Neural cell (in vitro differentiated cells): ENCODE data around the gene ATP1B1. TPM values are rescaled to one million over a fixed set of nuclear protein-coding genes. Genes with fewer than 3 reads are reported as not detected.

ENCODE experiments used
- H2AFZ ChIP-seq: fragments of 200-600, 300-800 bp; sonication (generic), shearing (Covaris generic); 2 replicates; pipeline ENCODE4 v1.6.0; 2014; ENCODE audit warnings: low read depth, mild to moderate bottlenecking, antibody characterized with exemption, low read length, moderate library complexity
- H3F3A ChIP-seq: fragments of 200-600 bp; shearing (Covaris generic); 2 replicates; pipeline ENCODE4 v1.6.1; 2016; ENCODE audit warnings: mild to moderate bottlenecking, moderate library complexity, mixed read lengths, antibody characterized with exemption, low read length; ENCODE audit not compliant: insufficient read depth, poor library complexity, severe bottlenecking
- H3K27ac ChIP-seq: fragments of 200-600, 300-800 bp; sonication (generic), shearing (Covaris generic); 2 replicates; pipeline ENCODE4 v1.5.1; 2014; ENCODE audit warnings: mild to moderate bottlenecking, low read length, moderate library complexity
- H3K27me3 ChIP-seq: fragments of 300-800, 200-600 bp; sonication (generic), shearing (Covaris generic); 2 replicates; pipeline ENCODE4 v1.6.0; 2014; ENCODE audit warnings: mild to moderate bottlenecking, low read depth, low read length, moderate library complexity; ENCODE audit not compliant: insufficient read depth
- H3K36me3 ChIP-seq: fragments of 300-800, 200-600 bp; sonication (generic), shearing (Covaris generic); 2 replicates; pipeline ENCODE4 v1.5.1; 2014; ENCODE audit warnings: mild to moderate bottlenecking, antibody characterized with exemption, low read length, moderate library complexity; ENCODE audit not compliant: insufficient read depth
- H3K4me2 ChIP-seq: fragments of 300-800, 200-600 bp; sonication (generic), shearing (Covaris generic); 2 replicates; pipeline ENCODE4 v1.6.0; 2014; ENCODE audit warnings: mild to moderate bottlenecking, low read length
- H3K4me3 ChIP-seq: fragments of 300-800, 200-600 bp; sonication (generic), shearing (Covaris generic); 2 replicates; pipeline ENCODE4 v1.5.1; 2014; ENCODE audit warnings: mild to moderate bottlenecking, low read length, moderate library complexity
- H3K79me2 ChIP-seq: fragments of 200-600 bp; shearing (Covaris generic); replicated peaks from 2 replicates; pipeline ENCODE4 v1.6.0; 2014; ENCODE audit warnings: mild to moderate bottlenecking, low read length, moderate library complexity; ENCODE audit not compliant: insufficient read depth
- H3K9ac ChIP-seq: fragments of 300-800, 200-600 bp; sonication (generic), shearing (Covaris generic); 2 replicates; pipeline ENCODE4 v1.6.1; 2016; ENCODE audit warnings: mild to moderate bottlenecking, low read length, mixed read lengths
- H3K9me2 ChIP-seq: fragments of 200-600 bp; shearing (Covaris generic); 2 replicates; pipeline ENCODE4 v1.6.1; 2016; ENCODE audit warnings: mild to moderate bottlenecking, low read length, mixed read lengths; ENCODE audit not compliant: insufficient read depth
- H3K9me3 ChIP-seq: fragments of 200-600, 300-800 bp; sonication (generic), shearing (Covaris generic); 2 replicates; pipeline ENCODE4 v1.6.1; 2016; ENCODE audit warnings: mild to moderate bottlenecking, mixed run types, low read length, moderate library complexity, mixed read lengths
- H4K20me1 ChIP-seq: fragments of 200-600 bp; shearing (Covaris generic); 2 replicates; pipeline ENCODE4 v1.6.1; 2016; ENCODE audit warnings: mild to moderate bottlenecking, mixed run types; ENCODE audit not compliant: insufficient read depth
- CTCF ChIP-seq: fragments of 450-650 bp; IDR thresholded peaks from 2 replicates; pipeline ENCODE4 v1.5.1; 2014; ENCODE audit warnings: antibody characterized with exemption, mild to moderate bottlenecking, moderate library complexity; ENCODE audit not compliant: poor library complexity, severe bottlenecking
- EP300 ChIP-seq: fragments of 450-650 bp; conservative IDR thresholded peaks from 2 replicates; pipeline ENCODE4 v1.6.1; 2014; ENCODE audit warnings: antibody characterized with exemption, mild to moderate bottlenecking, moderate library complexity; ENCODE audit not compliant: poor library complexity, severe bottlenecking
- EZH2 ChIP-seq: fragments of 200-600, 300-800 bp; shearing (Covaris generic), sonication (generic); IDR thresholded peaks from 2 replicates; pipeline ENCODE4 v1.6.1; 2014; ENCODE audit warnings: antibody characterized with exemption, low read length, borderline replicate concordance, mild to moderate bottlenecking; ENCODE audit not compliant: insufficient read depth, poor library complexity, severe bottlenecking
- MXI1 ChIP-seq: fragments of 450-650 bp; conservative IDR thresholded peaks from 2 replicates; pipeline ENCODE4 v1.6.1; 2014; ENCODE audit warnings: antibody characterized with exemption, mild to moderate bottlenecking; ENCODE audit not compliant: poor library complexity, severe bottlenecking
- POLR2AphosphoS5 ChIP-seq: IDR thresholded peaks from 2 replicates; pipeline ENCODE4 v1.6.1; 2012
- RAD21 ChIP-seq: fragments of 450-650 bp; conservative IDR thresholded peaks from 2 replicates; pipeline ENCODE4 v1.6.1; 2014; ENCODE audit warnings: antibody characterized with exemption, mild to moderate bottlenecking, moderate library complexity
- REST ChIP-seq: IDR thresholded peaks from 2 replicates; pipeline ENCODE4 v1.6.1; 2012; ENCODE audit warnings: borderline replicate concordance
- SMC3 ChIP-seq: fragments of 450-650 bp; conservative IDR thresholded peaks from 2 replicates; pipeline ENCODE4 v1.6.1; 2014; ENCODE audit warnings: antibody characterized with exemption, mild to moderate bottlenecking, moderate library complexity; ENCODE audit not compliant: poor library complexity
- TAF1 ChIP-seq: IDR thresholded peaks from 2 replicates; pipeline ENCODE4 v1.6.1; 2012; ENCODE audit warnings: low read depth
- polyA plus RNA-seq: library from polyadenylated mRNA; depleted of rRNA; stranded (reverse); fragments of >200 nt; gene quantifications from 2 replicates; pipeline ENCODE4 v1.2.3, GENCODE V29; 2014

Gene ATP1B1
- polyA plus RNA-seq, 1 donor from 2014 or later = 114 TPM

- Histone ChIP-seq H3K79me2 (no peaks in the 10 kb centered on the region), H3K4me3 (no peak overlapping the region), H3K9ac (no peak overlapping the region), H3K27ac (no peak overlapping the region), H3K4me2 (no peak overlapping the region), H3K27me3 (no peaks in the 10 kb centered on the region), H3K36me3 (no peaks in the 10 kb centered on the region), H3K9me2 (no peaks in the 10 kb centered on the region), H4K20me1 (no peaks in the 10 kb centered on the region), H2AFZ (no peak overlapping the region), H3K9me3 (no peaks in the 10 kb centered on the region), H3F3A (no peaks in the 10 kb centered on the region)
- TF ChIP-seq CTCF = no peak
- TF ChIP-seq EP300 = no peak
- TF ChIP-seq RAD21 = no peak
- no peak for TF ChIP-seq MXI1
- TF ChIP-seq REST = no peak
- TF ChIP-seq SMC3 = no peak
- TF ChIP-seq POLR2AphosphoS5 = no peak
- TF ChIP-seq EZH2 = no peak
- TF ChIP-seq TAF1 = no peak
Observed at GRCh38 chr1:169141356-169141755, 34.9 kb downstream of the ATP1B1 start.

GRCh38 chr1:169142129-169142528, 35.6 kb downstream of the ATP1B1 start:
- no peaks in the 10 kb centered on the region for H3K27me3 ChIP-seq
- H4K20me1 ChIP-seq = no peaks in the 10 kb centered on the region
- H3K79me2 ChIP-seq = no peaks in the 10 kb centered on the region
- no peak overlapping the region for H2AFZ ChIP-seq
- no peak overlapping the region for H3K4me2 ChIP-seq
- no peaks in the 10 kb centered on the region for H3K9me2 ChIP-seq
- H3F3A ChIP-seq = no peaks in the 10 kb centered on the region
- H3K9ac ChIP-seq = no peak overlapping the region
- no peaks in the 10 kb centered on the region for H3K9me3 ChIP-seq
- no peak overlapping the region for H3K27ac ChIP-seq
- H3K36me3 ChIP-seq = no peaks in the 10 kb centered on the region
- H3K4me3 ChIP-seq = no peak overlapping the region
- no peak for TF ChIP-seq CTCF
- no peak for TF ChIP-seq MXI1
- no peak for TF ChIP-seq REST
- TF ChIP-seq TAF1 = no peak
- TF ChIP-seq SMC3 = no peak
- no peak for TF ChIP-seq EP300
- TF ChIP-seq POLR2AphosphoS5 = no peak
- no peak for TF ChIP-seq EZH2
- no peak for TF ChIP-seq RAD21
